Measurements from ENCODE around the gene UBE3D. TPM values are rescaled to one million over a fixed set of nuclear protein-coding genes. Genes with fewer than 3 reads are reported as not detected.

The UBE3D gene
- polyA plus RNA-seq, 2 of the 4 experiments (the other 2 are of a cell fraction) = 4.4 to 6.2 TPM

DNA sequence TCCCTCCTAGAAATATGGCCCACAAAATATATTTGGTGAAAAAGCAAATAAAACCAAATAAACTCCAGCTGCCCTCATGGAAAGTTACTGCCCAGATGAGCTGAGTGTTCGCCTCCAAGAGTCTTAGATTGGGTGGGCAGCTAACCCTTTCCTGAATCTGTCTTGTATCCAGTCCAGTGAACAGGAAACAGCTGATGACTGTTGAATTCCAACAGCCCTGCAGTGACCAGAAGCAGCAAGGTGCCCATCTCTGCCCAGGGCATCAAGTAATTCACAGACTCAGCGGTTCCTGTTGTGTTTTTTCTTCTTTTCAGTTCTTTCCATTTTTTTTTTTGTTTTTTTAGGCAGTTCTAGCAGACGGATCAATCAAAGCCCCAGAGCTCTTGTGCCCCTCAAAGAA, 199.2 kb downstream of the UBE3D start:
- H3K4me2 ChIP-seq = no peak overlapping the region
- no peak for FAIRE-seq
- no peaks in the 10 kb centered on the region for H3K9me3 ChIP-seq
- ChIA-PET POLR2A (no interaction called here), CTCF (interaction anchor here (1.2 kb wide), 1 partner anchor 190 kb away, joined by 3 read pairs; no protein-coding TSS in a partner anchor)
- H3K4me1 ChIP-seq = peaks cover 3% of the 10 kb centered on the region; the same call in 1 of the 3 replicates
- 50% methylated on average over 3 of the region's 3 CpGs for WGBS (ENCODE audit: missing lambda C conversion rate)
- no peak for DNase-seq (ENCODE audit: low read depth in 1 of 2, low spot score in 1 of 2)
- ATAC-seq = no peak
- no peak overlapping the region for H3K4me3 ChIP-seq
- TF ChIP-seq, protein P1, sequence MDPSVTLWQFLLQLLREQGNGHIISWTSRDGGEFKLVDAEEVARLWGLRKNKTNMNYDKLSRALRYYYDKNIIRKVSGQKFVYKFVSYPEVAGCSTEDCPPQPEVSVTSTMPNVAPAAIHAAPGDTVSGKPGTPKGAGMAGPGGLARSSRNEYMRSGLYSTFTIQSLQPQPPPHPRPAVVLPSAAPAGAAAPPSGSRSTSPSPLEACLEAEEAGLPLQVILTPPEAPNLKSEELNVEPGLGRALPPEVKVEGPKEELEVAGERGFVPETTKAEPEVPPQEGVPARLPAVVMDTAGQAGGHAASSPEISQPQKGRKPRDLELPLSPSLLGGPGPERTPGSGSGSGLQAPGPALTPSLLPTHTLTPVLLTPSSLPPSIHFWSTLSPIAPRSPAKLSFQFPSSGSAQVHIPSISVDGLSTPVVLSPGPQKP (IDR thresholded peaks at IDR 0.05; ENCODE audit: low read depth, low read length) = no peak
- TF ChIP-seq ZFP36 (IDR thresholded peaks at IDR 0.05; ENCODE audit: borderline replicate concordance, partially characterized antibody) (no peak), RFX5 (IDR thresholded peaks at IDR 0.05) (no peak)
- H3K27ac ChIP-seq = no peak overlapping the region

DNA sequence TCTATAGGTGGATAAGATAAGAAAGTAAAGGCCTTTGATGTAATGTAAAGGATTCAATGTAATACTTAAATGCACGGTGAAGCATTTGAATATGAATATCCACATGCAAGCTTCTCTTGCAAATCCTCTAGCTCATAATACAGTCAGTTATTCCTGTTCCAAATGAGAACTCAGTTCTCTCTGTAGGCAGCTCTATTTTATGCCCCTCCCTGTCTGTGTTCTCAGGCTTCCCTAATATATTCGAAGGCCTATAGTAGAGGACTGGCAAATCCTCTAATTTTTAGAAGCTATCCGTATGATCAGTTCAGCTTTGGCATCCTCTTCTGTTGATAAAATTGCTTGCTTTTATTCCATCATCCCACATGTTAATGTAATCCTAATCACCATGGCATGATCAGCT, 200.2 kb downstream of the UBE3D start:
- ATAC-seq (no peak), FAIRE-seq (no peak), DNase-seq (ENCODE audit: low read depth in 1 of 2, low spot score in 1 of 2) (no peak)
- TF ChIP-seq NFE2L2 (conservative IDR thresholded peaks at IDR 0.05; ENCODE audit: low read length) = no peak
- ChIA-PET POLR2A (no interaction called here), CTCF (no interaction called here)
- Histone ChIP-seq H3K9me3 (no peaks in the 10 kb centered on the region), H3K4me1 (peaks cover 3% of the 10 kb centered on the region; the same call in 1 of the 3 replicates), H3K4me2 (no peak overlapping the region), H3K4me3 (no peak overlapping the region), H3K27ac (no peak overlapping the region)
- 74% methylated on average over 3 of the region's 3 CpGs for WGBS (ENCODE audit: missing lambda C conversion rate)

DNA sequence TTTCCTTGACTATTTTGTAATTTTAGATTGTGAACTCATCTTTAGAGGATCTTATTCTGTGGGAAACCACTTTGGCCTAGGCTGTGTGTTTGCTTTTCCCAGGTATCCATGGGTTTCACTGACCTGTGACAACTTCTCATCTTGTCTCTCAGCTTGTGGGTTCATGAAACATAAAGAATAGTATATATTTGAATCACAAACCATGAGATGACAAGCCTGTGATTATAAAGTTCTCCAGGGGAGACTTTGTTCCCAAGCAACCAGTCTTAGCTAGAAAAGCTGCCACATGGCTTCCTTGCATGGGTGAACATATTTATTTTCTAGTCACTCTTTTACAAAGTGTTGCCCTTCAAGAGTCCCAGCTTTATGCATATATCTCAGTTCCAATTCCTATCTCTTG, 201.9 kb downstream of the UBE3D start:
- TF ChIP-seq ESRRA (IDR thresholded peaks at IDR 0.05; ENCODE audit: borderline replicate concordance, low read length) = no peak
- no peak for TF ChIP-seq ZC3H11A (IDR thresholded peaks at IDR 0.05)
- no peak for TF ChIP-seq RAD21 (conservative IDR thresholded peaks at IDR 0.05 in 1 of 2, IDR thresholded peaks at IDR 0.05 in 1 of 2)
- no peak for TF ChIP-seq HOXB13 (CRISPR knock-in tag; IDR thresholded peaks at IDR 0.05; ENCODE audit: low read depth)
- TF ChIP-seq BHLHE40 (IDR thresholded peaks at IDR 0.05; ENCODE audit: low read depth, low read length) = no peak
- TF ChIP-seq HOXB5 (CRISPR knock-in tag; IDR thresholded peaks at IDR 0.05) = no peak
- TF ChIP-seq JUN (IDR thresholded peaks at IDR 0.05) = no peak
- TF ChIP-seq CBX2 (IDR thresholded peaks at IDR 0.05; ENCODE audit: borderline replicate concordance, low read depth) = no peak
- TF ChIP-seq, protein P2, sequence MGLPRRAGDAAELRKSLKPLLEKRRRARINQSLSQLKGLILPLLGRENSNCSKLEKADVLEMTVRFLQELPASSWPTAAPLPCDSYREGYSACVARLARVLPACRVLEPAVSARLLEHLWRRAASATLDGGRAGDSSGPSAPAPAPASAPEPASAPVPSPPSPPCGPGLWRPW (IDR thresholded peaks at IDR 0.05) = no peak
- TF ChIP-seq, protein P3, sequence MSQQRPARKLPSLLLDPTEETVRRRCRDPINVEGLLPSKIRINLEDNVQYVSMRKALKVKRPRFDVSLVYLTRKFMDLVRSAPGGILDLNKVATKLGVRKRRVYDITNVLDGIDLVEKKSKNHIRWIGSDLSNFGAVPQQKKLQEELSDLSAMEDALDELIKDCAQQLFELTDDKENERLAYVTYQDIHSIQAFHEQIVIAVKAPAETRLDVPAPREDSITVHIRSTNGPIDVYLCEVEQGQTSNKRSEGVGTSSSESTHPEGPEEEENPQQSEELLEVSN (IDR thresholded peaks at IDR 0.05; ENCODE audit: borderline replicate concordance, low read depth) = no peak
- TF ChIP-seq ZFP36 (IDR thresholded peaks at IDR 0.05; ENCODE audit: borderline replicate concordance, partially characterized antibody) = no peak
- TF ChIP-seq PHF8 (IDR thresholded peaks at IDR 0.05; ENCODE audit: borderline replicate concordance, low read depth) = no peak
- TF ChIP-seq KDM5A (IDR thresholded peaks at IDR 0.05) = no peak
- no peak overlapping the region for H3K27ac ChIP-seq
- H3K4me2 ChIP-seq = no peak overlapping the region
- DNase-seq (ENCODE audit: low read depth in 1 of 2, low spot score in 1 of 2) (no peak), FAIRE-seq (no peak), ATAC-seq (no peak)
- ChIA-PET POLR2A (no interaction called here), CTCF (no interaction called here)
- peaks cover 3% of the 10 kb centered on the region; the same call in 1 of the 3 replicates for H3K4me1 ChIP-seq
- no peak overlapping the region for H3K4me3 ChIP-seq
- no peaks in the 10 kb centered on the region for H3K9me3 ChIP-seq

DNA sequence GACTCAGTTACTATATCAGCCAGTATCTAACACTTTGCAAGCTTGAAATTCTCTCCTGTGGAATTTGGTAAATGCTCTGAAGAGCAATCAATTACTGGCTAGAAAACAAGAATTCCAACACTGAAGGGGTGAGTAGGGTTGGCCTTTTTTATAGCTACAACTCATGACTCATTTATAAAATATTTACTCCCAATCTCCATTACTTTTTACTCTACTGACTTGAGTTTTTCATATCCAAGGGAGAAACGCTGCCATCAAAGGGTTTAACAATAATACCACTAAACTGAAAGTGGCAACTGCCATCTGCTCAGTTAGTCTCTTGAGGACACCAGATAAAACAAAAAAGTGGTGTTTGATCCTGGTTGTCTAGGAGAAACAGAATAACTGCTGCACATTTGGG, 203.1 kb downstream of the UBE3D start:
- no peak for FAIRE-seq
- no peak for TF ChIP-seq NR3C1 (IDR thresholded peaks at IDR 0.05)
- TF ChIP-seq, protein P4, sequence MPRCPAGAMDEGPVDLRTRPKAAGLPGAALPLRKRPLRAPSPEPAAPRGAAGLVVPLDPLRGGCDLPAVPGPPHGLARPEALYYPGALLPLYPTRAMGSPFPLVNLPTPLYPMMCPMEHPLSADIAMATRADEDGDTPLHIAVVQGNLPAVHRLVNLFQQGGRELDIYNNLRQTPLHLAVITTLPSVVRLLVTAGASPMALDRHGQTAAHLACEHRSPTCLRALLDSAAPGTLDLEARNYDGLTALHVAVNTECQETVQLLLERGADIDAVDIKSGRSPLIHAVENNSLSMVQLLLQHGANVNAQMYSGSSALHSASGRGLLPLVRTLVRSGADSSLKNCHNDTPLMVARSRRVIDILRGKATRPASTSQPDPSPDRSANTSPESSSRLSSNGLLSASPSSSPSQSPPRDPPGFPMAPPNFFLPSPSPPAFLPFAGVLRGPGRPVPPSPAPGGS (IDR thresholded peaks at IDR 0.05) = no peak
- TF ChIP-seq, protein P5, sequence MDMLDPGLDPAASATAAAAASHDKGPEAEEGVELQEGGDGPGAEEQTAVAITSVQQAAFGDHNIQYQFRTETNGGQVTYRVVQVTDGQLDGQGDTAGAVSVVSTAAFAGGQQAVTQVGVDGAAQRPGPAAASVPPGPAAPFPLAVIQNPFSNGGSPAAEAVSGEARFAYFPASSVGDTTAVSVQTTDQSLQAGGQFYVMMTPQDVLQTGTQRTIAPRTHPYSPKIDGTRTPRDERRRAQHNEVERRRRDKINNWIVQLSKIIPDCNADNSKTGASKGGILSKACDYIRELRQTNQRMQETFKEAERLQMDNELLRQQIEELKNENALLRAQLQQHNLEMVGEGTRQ (IDR thresholded peaks at IDR 0.05) = no peak
- TF ChIP-seq FOSL2 (IDR thresholded peaks at IDR 0.05) = no peak
- no peak; the same call in 1 of the 2 replicates for TF ChIP-seq FOSL2 (CRISPR knock-in tag; IDR thresholded peaks at IDR 0.05)
- ATAC-seq = no peak
- Histone ChIP-seq H3K4me2 (no peak overlapping the region), H3K9me3 (no peaks in the 10 kb centered on the region), H3K4me1 (peaks cover 3% of the 10 kb centered on the region; the same call in 1 of the 3 replicates), H3K4me3 (no peak overlapping the region), H3K27ac (no peak overlapping the region)
- DNase-seq (ENCODE audit: low read depth in 1 of 2, low spot score in 1 of 2) = no peak
- ChIA-PET POLR2A (no interaction called here), CTCF (no interaction called here)
- WGBS (ENCODE audit: missing lambda C conversion rate) = 17% methylated on average over 1 of the region's 1 CpG

All from A549 (cell line).